Right lobe of liver (tissue), 6 donors: ENCODE data around the gene XRCC3. TPM values are rescaled to one million over a fixed set of nuclear protein-coding genes. Genes with fewer than 3 reads are reported as not detected.

Experiments used
- ATAC-seq, 4 donors: fragments of 200-7000 bp; cut with Tn5 transposase; one replicate each; pipeline ENCODE4 v1.9.1; 2020; ENCODE audit warnings: mild to moderate bottlenecking in 4 of 4, moderate library complexity in 4 of 4
- DNase-seq, 3 donors: peaks; one replicate each; pipeline ENCODE4 v3.0.0-alpha.2; 2020
- H3K27ac ChIP-seq, 3 donors: fragments of 200-600 bp; one replicate each; pipeline ENCODE4 v1.8.0; 2022
- H3K27me3 ChIP-seq, 2 donors: fragments of 200-600 bp; one replicate each; pipeline ENCODE4 v1.8.0; 2022
- H3K36me3 ChIP-seq, 4 donors: fragments of 200-600 bp; sonication (generic) in 1 of 4; one replicate each; pipeline versions ENCODE4 v1.5.1 to v1.8.0; 2017 to 2022; ENCODE audit warnings: control low read depth in 1 of 4
- H3K4me1 ChIP-seq, 4 donors: fragments of 200-600 bp; sonication (generic) in 1 of 4; one replicate each; pipeline versions ENCODE4 v1.5.1 to v1.8.0; 2017 to 2022; ENCODE audit warnings: control low read depth in 1 of 4
- H3K4me3 ChIP-seq, 3 donors: fragments of 200-600 bp; one replicate each; pipeline ENCODE4 v1.8.0; 2022
- H3K9me3 ChIP-seq, 4 donors: fragments of 200-600 bp; sonication (generic) in 1 of 4; one replicate each; pipeline versions ENCODE4 v1.5.1 to v1.8.0; 2017 to 2022; ENCODE audit warnings: control low read depth in 1 of 4
- POLR2A ChIP-seq: fragments of 450-650 bp; IDR thresholded peaks from one replicate; pipeline ENCODE4 v1.6.1; 2017; ENCODE audit warnings: antibody characterized with exemption, mild to moderate bottlenecking
- WGBS: methylation state at CpG from one replicate; pipeline ENCODE4 v1.1.6; 2018; ENCODE audit warnings: low coverage, low lambda C conversion rate; ENCODE audit not compliant: insufficient coverage; ENCODE audit errors: missing lambda C conversion rate; 5-methylcytosine and 5-hydroxymethylcytosine counted together
- intact Hi-C, 2 donors: fragments of 100-400 bp; cut with DNase I; formaldehyde crosslinking; loops; one replicate each; pipeline versions ENCODE4 v1.11.2 to v1.14.1; 2022
- total RNA-seq, 6 experiments: library from RNA; depleted of rRNA in 2 of 6; stranded (reverse); fragments of >200 nt in 2 of 6; fragmentation: NEBNext Ultra II Directional in 3 of 6; extraction: Animal tissue kit (Norgen Biotek cat#: 25700) in 3 of 6; gene quantifications; one replicate each; pipeline versions ENCODE4 v1.1.0 to v1.2.4, GENCODE V29; 2016 to 2023
- TF ChIP-seq, protein P1 (sequence below), 4 donors: fragments of 200-600 bp in 3 of 4; fragments of 450-650 bp in 1 of 4; IDR thresholded peaks; one replicate each; pipeline versions ENCODE4 v1.5.1 to v1.8.0; 2016 to 2022; ENCODE audit warnings: antibody characterized with exemption in 4 of 4, mild to moderate bottlenecking in 2 of 4
- donor health status: DM: no; HTN: yes; CAD: no.
- donor health status: DM: no; HTN: no; CAD: no.
- donor health status: DM: no; HTN: no; CAD: no.
- donor health status: DM: no; HTN: yes; CAD: no.
- donor health status: DM: no; HTN: yes; CAD: no.

The XRCC3 gene
- total RNA-seq, 6 experiments from 2014 or later, result 0.88 to 6.3 (median 1.8) TPM

- Histone ChIP-seq H3K4me3 (no peak overlapping the region), H3K9me3 (no peaks in the 10 kb centered on the region), H3K4me1 (no peaks in the 10 kb centered on the region), H3K36me3 (peaks cover 22 to 99% (median 45%) of the 10 kb centered on the region in 4 donors), H3K27ac (no peak overlapping the region), H3K27me3 (no peaks in the 10 kb centered on the region)
- intact Hi-C loops, result no loop called here
- TF ChIP-seq, protein P1, sequence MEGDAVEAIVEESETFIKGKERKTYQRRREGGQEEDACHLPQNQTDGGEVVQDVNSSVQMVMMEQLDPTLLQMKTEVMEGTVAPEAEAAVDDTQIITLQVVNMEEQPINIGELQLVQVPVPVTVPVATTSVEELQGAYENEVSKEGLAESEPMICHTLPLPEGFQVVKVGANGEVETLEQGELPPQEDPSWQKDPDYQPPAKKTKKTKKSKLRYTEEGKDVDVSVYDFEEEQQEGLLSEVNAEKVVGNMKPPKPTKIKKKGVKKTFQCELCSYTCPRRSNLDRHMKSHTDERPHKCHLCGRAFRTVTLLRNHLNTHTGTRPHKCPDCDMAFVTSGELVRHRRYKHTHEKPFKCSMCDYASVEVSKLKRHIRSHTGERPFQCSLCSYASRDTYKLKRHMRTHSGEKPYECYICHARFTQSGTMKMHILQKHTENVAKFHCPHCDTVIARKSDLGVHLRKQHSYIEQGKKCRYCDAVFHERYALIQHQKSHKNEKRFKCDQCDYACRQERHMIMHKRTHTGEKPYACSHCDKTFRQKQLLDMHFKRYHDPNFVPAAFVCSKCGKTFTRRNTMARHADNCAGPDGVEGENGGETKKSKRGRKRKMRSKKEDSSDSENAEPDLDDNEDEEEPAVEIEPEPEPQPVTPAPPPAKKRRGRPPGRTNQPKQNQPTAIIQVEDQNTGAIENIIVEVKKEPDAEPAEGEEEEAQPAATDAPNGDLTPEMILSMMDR (IDR thresholded peaks at IDR 0.05), result peak; percentile 12 to 45 (median 39)
- TF ChIP-seq POLR2A, result no peak
- DNase-seq, result peak in 2 of 3 donors; percentile 56 to 69
- ATAC-seq, result peak; percentile 84 to 93 (median 91)
- 63% methylated on average over 13 of the region's 13 CpGs for WGBS
Observed at GRCh38 chr14:103679351-103679750, 35.9 kb downstream of the XRCC3 start.

GRCh38 chr14:103676881-103677675 lies 38.2 kb downstream of the XRCC3 start:
- ATAC-seq (no peak), DNase-seq (no peak)
- Histone ChIP-seq H3K4me1 (no peaks in the 10 kb centered on the region), H3K27ac (no peak overlapping the region), H3K9me3 (no peaks in the 10 kb centered on the region), H3K4me3 (no peak overlapping the region), H3K36me3 (peaks cover 21 to 98% (median 57%) of the 10 kb centered on the region in 4 donors), H3K27me3 (no peaks in the 10 kb centered on the region)
- intact Hi-C loops, result no loop called here
- 76% methylated on average over 12 of the region's 16 CpGs for WGBS
- no peak for TF ChIP-seq POLR2A
- TF ChIP-seq, protein P1 (IDR thresholded peaks at IDR 0.05), result no peak

GRCh38 chr14:103675957-103676356 lies 39.3 kb downstream of the XRCC3 start:
- DNase-seq, result no peak
- no peaks in the 10 kb centered on the region for H3K4me1 ChIP-seq
- no peak overlapping the region for H3K4me3 ChIP-seq
- no peak overlapping the region for H3K27ac ChIP-seq
- TF ChIP-seq, protein P1 (IDR thresholded peaks at IDR 0.05), result no peak
- no peak for TF ChIP-seq POLR2A
- H3K36me3 ChIP-seq, result peaks cover 15 to 98% (median 58%) of the 10 kb centered on the region in 4 donors
- 82% methylated on average over 4 of the region's 8 CpGs for WGBS
- peak in 1 of 4 donors; percentile 35 for ATAC-seq
- no peaks in the 10 kb centered on the region for H3K9me3 ChIP-seq
- intact Hi-C loops, result no loop called here
- no peaks in the 10 kb centered on the region for H3K27me3 ChIP-seq

GRCh38 chr14:103671911-103672310 lies 43.3 kb downstream of the XRCC3 start:
- Histone ChIP-seq H3K4me3 (no peak overlapping the region), H3K27me3 (no peaks in the 10 kb centered on the region), H3K27ac (no peak overlapping the region), H3K36me3 (peaks cover 13 to 94% (median 50%) of the 10 kb centered on the region in 4 donors), H3K4me1 (no peaks in the 10 kb centered on the region), H3K9me3 (no peaks in the 10 kb centered on the region)
- no peak for ATAC-seq
- intact Hi-C loops, result no loop called here
- DNase-seq, result no peak
- 94% methylated on average over 4 of the region's 4 CpGs for WGBS
- TF ChIP-seq POLR2A, result no peak
- TF ChIP-seq, protein P1 (IDR thresholded peaks at IDR 0.05), result no peak
